Renal cortex interstitium (tissue), 11 donors: ENCODE measurements around the gene AKAP8L. TPM values are rescaled to one million over a fixed set of nuclear protein-coding genes. Genes with fewer than 3 reads are reported as not detected.
A peak's percentile ranks its signal among the peaks of the same experiment; 100 is the strongest.
"Not testable (repeated sequence)": the region's sequence is repeated elsewhere in the genome, so short reads cannot be mapped to it uniquely, and the experiment has no call there.

ENCODE experiments used
- DNase-seq, 11 donors: peaks; one replicate each; pipeline ENCODE4 v3.0.0-alpha.2; 2013; ENCODE audit warnings: low read depth in 9 of 11, low spot score in 4 of 11; ENCODE audit errors: extremely low read depth in 1 of 11
- polyA plus RNA-seq, 3 donors: library from polyadenylated mRNA; unstranded; fragments of 120-200 nt; gene quantifications; one replicate each; pipeline ENCODE4 v1.2.1, GENCODE V29; 2013; ENCODE audit not compliant: insufficient read length in 3 of 3

Gene AKAP8L
- polyA plus RNA-seq, 3 donors, result 111 to 119 (median 112) TPM

GRCh38 chr19:15424692-15425272, 6.0 kb upstream of the AKAP8L start:
- no peak for DNase-seq

GRCh38 chr19:15424121-15424520, 5.3 kb upstream of the AKAP8L start:
- no peak for DNase-seq

DNA sequence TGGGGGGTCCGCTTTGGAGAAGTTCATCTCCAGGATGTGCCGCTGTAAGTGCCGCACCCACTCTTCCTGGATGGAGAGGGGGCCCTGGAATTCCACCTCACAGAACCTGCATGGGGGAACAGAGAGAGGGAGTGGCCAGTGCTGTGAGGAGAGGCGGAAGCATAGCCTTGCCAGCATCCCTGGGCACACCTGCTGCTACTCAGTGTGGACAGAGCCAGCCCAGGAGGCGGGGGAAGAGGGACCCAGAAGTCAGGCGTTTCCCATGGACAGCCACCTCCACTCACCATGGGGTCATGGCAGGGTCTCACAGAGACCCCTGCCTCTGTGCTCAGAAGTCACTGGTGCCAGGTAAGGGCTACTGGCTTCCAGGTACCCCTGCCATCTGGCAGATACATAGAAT, 4.3 kb upstream of the AKAP8L start:
- no peak for DNase-seq

- DNase-seq, result no peak
These were observed 3.7 kb upstream of the AKAP8L start for GRCh38 chr19:15422296-15423075.

- no peak for DNase-seq
These were observed 3.0 kb upstream of the AKAP8L start for GRCh38 chr19:15421721-15422260.

- DNase-seq, result no peak
These were observed 2.4 kb upstream of the AKAP8L start for GRCh38 chr19:15421136-15421695.

GRCh38 chr19:15419413-15420025, 731 bp upstream of the AKAP8L start:
- no peak for DNase-seq

DNA sequence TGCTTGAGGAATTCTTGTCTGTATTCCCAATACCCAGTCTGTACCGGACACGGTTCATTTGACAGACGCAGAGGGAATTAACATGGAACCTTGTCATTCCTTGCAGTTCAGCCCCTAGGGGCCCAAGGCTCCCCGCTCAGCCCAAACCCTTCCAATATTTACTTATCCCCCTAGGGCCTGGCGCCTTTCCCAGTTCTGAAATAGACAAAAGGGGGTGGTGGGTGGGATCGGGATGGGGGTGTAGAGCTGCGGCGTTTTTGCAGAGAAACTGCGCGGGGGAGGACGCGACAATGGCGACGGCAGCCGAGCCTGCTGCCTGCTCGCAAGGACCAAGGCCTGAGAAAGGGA, 583 bp downstream of the AKAP8L start:
- peak in 4 of 11 donors; percentile 19 to 35 (median 24) for DNase-seq

DNA sequence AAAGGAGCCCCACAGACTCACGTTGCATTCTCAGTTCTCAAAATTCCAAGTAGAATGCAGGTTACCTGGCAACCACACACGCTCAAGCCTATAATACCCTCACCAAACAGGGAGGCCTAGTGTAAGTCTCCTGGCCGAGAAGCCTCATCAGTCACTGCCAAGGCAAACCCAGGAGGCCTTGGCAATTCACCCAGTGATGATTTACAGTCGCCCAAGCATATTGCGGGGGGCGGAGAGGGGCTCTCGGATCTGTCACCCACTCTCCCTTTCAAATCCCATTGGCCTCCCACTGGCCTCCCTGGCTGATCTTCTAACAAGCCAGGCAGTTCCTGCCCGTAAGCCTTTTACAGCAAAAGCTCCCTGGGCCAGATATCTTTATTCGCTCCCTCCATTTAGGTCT, 1.1 kb downstream of the AKAP8L start:
- peak in 1 of 11 donors; percentile 36 for DNase-seq

- no peak for DNase-seq
These were observed 6.0 kb downstream of the AKAP8L start for GRCh38 chr19:15412832-15413231.

- not testable (repeated sequence) for DNase-seq
These were observed 7.4 kb downstream of the AKAP8L start for GRCh38 chr19:15411351-15411750.

- no peak for DNase-seq
These were observed 14.0 kb downstream of the AKAP8L start for GRCh38 chr19:15404780-15405211.

DNA sequence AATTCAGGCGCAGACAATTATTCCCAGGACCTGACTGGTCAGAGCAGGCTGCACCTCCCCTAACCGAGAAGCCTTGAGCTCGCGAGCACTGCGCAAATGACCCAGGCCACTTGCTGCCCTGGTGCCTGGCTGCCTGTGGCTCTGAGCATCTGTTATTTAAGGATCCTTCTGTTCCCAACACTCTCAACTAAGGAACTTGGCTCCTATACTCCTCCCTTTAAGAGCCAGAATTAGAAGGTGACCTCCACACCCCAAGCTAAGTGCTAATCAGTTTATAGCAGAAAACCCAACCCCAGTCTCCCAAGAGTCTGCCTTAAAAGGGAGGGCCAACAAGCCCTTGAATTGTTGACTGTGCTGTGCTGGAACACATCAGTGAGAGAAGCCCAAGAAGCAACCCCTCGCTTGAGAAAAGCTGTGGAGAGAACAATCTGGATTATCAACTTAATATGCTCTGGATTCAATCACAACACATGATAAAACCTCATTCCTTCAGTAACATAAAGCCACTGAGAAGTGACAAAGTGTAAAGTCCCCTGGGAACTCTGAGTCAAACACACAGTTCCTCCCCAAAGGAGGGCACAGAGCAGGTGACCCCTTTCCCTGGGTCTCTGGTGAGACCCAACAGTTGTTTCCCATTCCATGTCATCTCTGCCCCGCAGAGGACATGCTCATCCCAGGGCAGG, 14.6 kb downstream of the AKAP8L start:
- no peak for DNase-seq

DNA sequence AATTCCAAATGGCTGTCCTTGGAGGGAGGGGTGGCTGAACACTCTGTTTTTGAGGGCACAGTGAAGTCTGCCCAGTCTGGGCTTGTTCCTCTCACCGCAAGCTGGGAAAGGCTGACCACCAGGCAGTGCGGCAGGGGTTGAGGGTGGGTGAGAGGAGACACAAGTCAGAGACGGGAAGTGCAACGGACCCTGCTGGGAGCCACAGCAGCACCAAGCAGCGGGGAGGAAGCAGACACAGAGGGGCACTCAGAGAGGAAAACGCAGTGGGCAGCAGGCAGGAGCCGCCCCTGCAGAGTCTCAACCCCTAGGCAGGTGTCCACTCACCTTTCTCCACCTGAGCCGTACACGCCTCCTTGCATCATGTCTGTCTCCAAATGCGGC, 15.6 kb downstream of the AKAP8L start:
- no peak for DNase-seq

DNA sequence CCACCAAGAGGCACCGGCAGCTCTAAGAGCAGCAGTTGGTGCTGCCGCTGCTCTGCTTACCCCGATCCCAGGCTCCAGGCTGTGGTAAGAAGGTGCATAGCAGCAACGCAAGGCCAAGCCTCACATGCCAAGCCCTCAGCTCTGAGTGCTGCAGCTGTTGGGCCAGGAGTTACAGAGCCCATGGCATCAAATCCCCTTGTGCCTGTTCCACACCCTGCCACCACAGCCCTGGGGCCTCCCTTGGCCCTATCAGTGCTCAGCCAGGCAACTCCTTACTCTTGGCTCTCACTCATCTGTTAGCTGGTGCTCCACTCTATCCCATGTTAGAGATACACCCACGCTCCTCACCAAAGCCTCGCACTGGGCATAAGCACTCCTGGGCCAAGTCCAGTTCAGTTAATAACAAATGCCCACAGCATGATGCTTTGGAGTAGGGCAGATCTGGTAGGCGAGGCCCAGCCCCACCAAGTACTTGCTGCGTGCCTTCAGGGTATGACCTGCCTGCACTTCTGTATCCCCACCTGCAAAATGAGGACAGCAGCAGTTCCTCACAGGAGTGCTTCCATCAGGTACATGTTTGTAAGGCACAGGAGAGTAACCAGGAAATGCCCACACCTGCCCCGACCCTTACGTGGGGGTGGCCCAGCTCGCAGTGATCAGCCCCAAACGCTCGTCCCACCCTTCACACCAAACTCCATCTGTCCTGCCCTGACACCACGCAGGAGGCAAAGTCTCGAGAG, 16.2 kb downstream of the AKAP8L start:
- DNase-seq, result no peak

- DNase-seq, result no peak
These were observed 17.4 kb downstream of the AKAP8L start for GRCh38 chr19:15401397-15401710.

- no peak for DNase-seq
These were observed 18.0 kb downstream of the AKAP8L start for GRCh38 chr19:15400521-15401396.

DNA sequence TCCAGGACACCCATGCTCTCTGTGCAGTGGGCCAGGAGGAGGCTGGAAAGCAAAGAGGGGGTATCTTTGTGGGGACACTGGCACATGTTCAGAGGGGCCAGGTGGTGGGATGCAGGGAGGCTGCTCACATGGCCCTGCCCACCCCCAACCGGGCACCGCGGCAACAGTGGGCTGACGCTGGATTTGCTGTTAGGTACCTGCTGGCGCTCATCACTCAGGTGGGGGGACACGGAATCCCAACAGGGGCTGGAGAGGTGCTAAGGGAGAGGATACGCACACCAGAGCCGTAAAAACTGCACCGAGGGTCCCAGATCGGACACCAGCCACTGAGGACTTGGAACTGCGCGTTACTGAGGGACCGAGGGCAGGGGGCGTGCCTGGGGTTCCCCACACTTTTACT, 19.2 kb downstream of the AKAP8L start:
- no peak for DNase-seq
